Natural killer cell (primary cell): ENCODE results near the gene DENND10. TPM values are rescaled to one million over a fixed set of nuclear protein-coding genes. Genes with fewer than 3 reads are reported as not detected.
A peak's percentile ranks its signal among the peaks of the same experiment; 100 is the strongest.

ENCODE experiments used
- ATAC-seq, 3 donors: fragments of 150-1000 bp in 2 of 3; fragments of 200-7000 bp in 1 of 3; cut with Tn5 transposase; 1 replicate in 1 of 3; 2 replicates in 2 of 3; pipeline ENCODE4 v1.10.0; 2021; ENCODE audit warnings: mild to moderate bottlenecking in 2 of 3, moderate library complexity in 2 of 3
- DNase-seq, 2 donors: peaks; one replicate each; pipeline versions ENCODE4 v3.0.0 to v3.0.0-alpha.2; 2013 to 2021; ENCODE audit warnings: mixed read lengths in 1 of 2
- H3K27ac ChIP-seq: one replicate; pipeline ENCODE4 v1.5.1; 2013; ENCODE audit warnings: mild to moderate bottlenecking, low read length
- H3K27me3 ChIP-seq: one replicate; pipeline ENCODE4 v1.6.1; 2013; ENCODE audit warnings: low read length; ENCODE audit not compliant: control insufficient read depth, insufficient read depth
- H3K36me3 ChIP-seq: one replicate; pipeline ENCODE4 v1.6.1; 2013; ENCODE audit warnings: low read length; ENCODE audit not compliant: control insufficient read depth, insufficient read depth
- H3K4me1 ChIP-seq: one replicate; pipeline ENCODE4 v1.6.1; 2013; ENCODE audit warnings: low read length; ENCODE audit not compliant: control insufficient read depth, insufficient read depth
- H3K4me3 ChIP-seq: one replicate; pipeline ENCODE4 v1.5.1; 2013; ENCODE audit warnings: low read length
- H3K9me3 ChIP-seq: one replicate; pipeline ENCODE4 v1.6.1; 2013; ENCODE audit warnings: low read length; ENCODE audit not compliant: control insufficient read depth, insufficient read depth
- H3K27ac Mint-ChIP-seq, 2 donors: one replicate each; pipeline ENCODE4 v1.8.0; 2022; ENCODE audit warnings: mild to moderate bottlenecking in 2 of 2, mixed read lengths in 2 of 2, moderate library complexity in 1 of 2
- H3K27me3 Mint-ChIP-seq, 2 donors: one replicate each; pipeline ENCODE4 v1.8.0; 2022; ENCODE audit warnings: low read depth in 2 of 2, mixed read lengths in 2 of 2
- H3K36me3 Mint-ChIP-seq: one replicate; pipeline ENCODE4 v1.8.0; 2022; ENCODE audit warnings: mixed read lengths
- H3K4me1 Mint-ChIP-seq, 2 donors: one replicate each; pipeline ENCODE4 v1.8.0; 2022; ENCODE audit warnings: mixed read lengths in 2 of 2
- H3K4me3 Mint-ChIP-seq: one replicate; pipeline ENCODE4 v1.8.0; 2022; ENCODE audit warnings: mild to moderate bottlenecking, moderate library complexity, mixed read lengths
- H3K9me3 Mint-ChIP-seq, 2 donors: one replicate each; pipeline ENCODE4 v1.8.0; 2022; ENCODE audit warnings: mixed read lengths in 2 of 2
- CTCF ChIP-seq: fragments of 200-600 bp; IDR thresholded peaks from one replicate; pipeline ENCODE4 v1.8.0; 2022; ENCODE audit warnings: antibody characterized with exemption
- WGBS: methylation state at CpG from one replicate; pipeline ENCODE4 v1.1.7; 2013; ENCODE audit warnings: missing lambda C conversion rate; ENCODE audit not compliant: insufficient coverage; 5-methylcytosine and 5-hydroxymethylcytosine counted together
- intact Hi-C: fragments of 100-400 bp; cut with micrococcal nuclease; formaldehyde crosslinking; loops from one replicate; pipeline ENCODE4 v1.14.2; 2022
- total RNA-seq, 4 donors: library from RNA; stranded (reverse); fragments of 120-200 nt in 1 of 4; gene quantifications; one replicate each; pipeline versions ENCODE4 v1.2.3 to v1.2.4, GENCODE V29; 2013 to 2022

DENND10 gene
- total RNA-seq, 3 donors from 2014 or later (not counting 1 experiment from before 2014, with no cell fraction given) = 24.0 to 42.4 (median 33.9) TPM

- no peaks in the 10 kb centered on the region for H3K36me3 Mint-ChIP-seq
These were observed 62.7 kb downstream of the DENND10 start for GRCh38 chr10:119166564-119166963.

GRCh38 chr10:119167041-119167440 is 63.1 kb downstream of the DENND10 start:
- Histone ChIP-seq H3K4me3 (no peak overlapping the region), H3K36me3 (peaks cover 32% of the 10 kb centered on the region), H3K4me1 (peaks cover 18% of the 10 kb centered on the region), H3K27ac (no peak overlapping the region), H3K9me3 (no peaks in the 10 kb centered on the region), H3K27me3 (no peaks in the 10 kb centered on the region)
- ATAC-seq (no peak), DNase-seq (no peak)
- intact Hi-C loops = no loop called here
- TF ChIP-seq CTCF = no peak
- WGBS = 82% methylated on average over 8 of the region's 8 CpGs
- Mint-ChIP-seq H3K9me3 (no peaks in the 10 kb centered on the region), H3K36me3 (no peaks in the 10 kb centered on the region), H3K27ac (peak overlapping the region; percentile 77 to 94), H3K4me3 (peak overlapping the region; percentile 89), H3K4me1 (peaks cover 15 to 17% of the 10 kb centered on the region in 2 donors), H3K27me3 (no peaks in the 10 kb centered on the region)

More at GRCh38 chr10:119166564-119166963, 62.7 kb downstream of the DENND10 start:
- WGBS = 79% methylated on average over 8 of the region's 8 CpGs
- Mint-ChIP-seq H3K9me3 (no peaks in the 10 kb centered on the region), H3K4me1 (peaks cover 15 to 17% of the 10 kb centered on the region in 2 donors), H3K4me3 (peak overlapping the region; percentile 89), H3K27me3 (no peaks in the 10 kb centered on the region), H3K27ac (peak overlapping the region; percentile 77 to 94)
- Histone ChIP-seq H3K27ac (no peak overlapping the region), H3K36me3 (peaks cover 27% of the 10 kb centered on the region), H3K27me3 (no peaks in the 10 kb centered on the region), H3K4me3 (no peak overlapping the region), H3K4me1 (peaks cover 18% of the 10 kb centered on the region), H3K9me3 (no peaks in the 10 kb centered on the region)
- intact Hi-C loops = no loop called here
- ATAC-seq = no peak
- TF ChIP-seq CTCF = no peak
- DNase-seq = no peak

- Histone ChIP-seq H3K9me3 (no peaks in the 10 kb centered on the region), H3K27ac (no peak overlapping the region), H3K4me1 (peaks cover 14% of the 10 kb centered on the region), H3K36me3 (peaks cover 36% of the 10 kb centered on the region), H3K27me3 (no peaks in the 10 kb centered on the region), H3K4me3 (no peak overlapping the region)
- Mint-ChIP-seq H3K4me3 (no peak overlapping the region), H3K4me1 (peaks cover 6 to 13% of the 10 kb centered on the region in 2 donors), H3K27me3 (no peaks in the 10 kb centered on the region), H3K9me3 (no peaks in the 10 kb centered on the region), H3K27ac (no peak overlapping the region), H3K36me3 (no peaks in the 10 kb centered on the region)
- TF ChIP-seq CTCF = no peak
- DNase-seq (no peak), ATAC-seq (no peak)
- intact Hi-C loops = no loop called here
- 100% methylated on average over 2 of the region's 2 CpGs for WGBS
These were observed 70.2 kb downstream of the DENND10 start for GRCh38 chr10:119174109-119174508.

GRCh38 chr10:119176166-119176565 is 72.3 kb downstream of the DENND10 start:
- H3K27ac Mint-ChIP-seq = no peak overlapping the region
- no peaks in the 10 kb centered on the region for H3K27me3 Mint-ChIP-seq
- peaks cover 6 to 13% of the 10 kb centered on the region in 2 donors for H3K4me1 Mint-ChIP-seq
- TF ChIP-seq CTCF = no peak
- Histone ChIP-seq H3K27ac (no peak overlapping the region), H3K4me3 (no peak overlapping the region), H3K4me1 (peaks cover 19% of the 10 kb centered on the region), H3K36me3 (peaks cover 23% of the 10 kb centered on the region), H3K27me3 (no peaks in the 10 kb centered on the region), H3K9me3 (no peaks in the 10 kb centered on the region)
- ATAC-seq (no peak), DNase-seq (no peak)
- peak overlapping the region; percentile 42 for H3K4me3 Mint-ChIP-seq
- H3K36me3 Mint-ChIP-seq = no peaks in the 10 kb centered on the region
- WGBS = 73% methylated on average over 6 of the region's 6 CpGs
- no peaks in the 10 kb centered on the region for H3K9me3 Mint-ChIP-seq
- intact Hi-C loops = loop anchor here (5.0 kb wide), 1 partner anchor 94 kb away; the partner anchor contains the start of gene EIF3A
